ENCODE measurements around the gene MRPS27. TPM values are rescaled to one million over a fixed set of nuclear protein-coding genes. Genes with fewer than 3 reads are reported as not detected.

MRPS27 gene
- total RNA-seq, 4 donors from 2014 or later: 33.2 to 74.9 (median 62.3) TPM

DNA sequence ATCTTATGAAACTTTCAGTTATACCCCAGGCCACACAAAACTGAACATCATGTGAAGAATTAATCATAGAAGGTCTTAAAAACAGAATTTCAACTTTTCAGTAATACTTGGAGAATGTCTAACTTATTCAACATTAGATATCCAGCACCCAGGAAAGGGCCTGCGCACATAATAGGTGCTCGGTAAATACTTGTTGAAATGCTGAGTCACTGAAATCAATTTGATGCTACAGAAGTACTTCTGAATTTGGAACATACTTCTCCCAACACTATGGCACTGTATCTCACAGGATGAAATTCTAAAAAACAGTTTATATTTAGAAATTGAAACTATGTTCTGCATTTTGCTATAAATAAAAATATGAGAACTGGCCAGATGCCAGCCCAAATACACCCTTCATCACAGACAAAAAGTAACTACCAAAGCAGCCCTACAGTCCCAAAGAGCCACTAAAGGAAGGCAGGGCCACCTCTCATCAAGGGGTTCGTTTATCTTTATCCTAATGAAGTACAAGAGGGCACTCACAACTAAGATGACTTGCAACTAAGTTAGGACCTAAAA, 26.5 kb downstream of the MRPS27 start:
- Histone ChIP-seq H3K4me3 (no peak overlapping the region), H3K9me3 (no peaks in the 10 kb centered on the region), H3K4me1 (peaks cover 10 to 13% of the 10 kb centered on the region in 2 donors), H3K36me3 (no peaks in the 10 kb centered on the region), H3K27me3 (no peaks in the 10 kb centered on the region), H3K27ac (no peak overlapping the region)
- DNase-seq: no peak
- intact Hi-C loops (cut with DNase I; ENCODE audit: low total_unique reads): no loop called here
- no peak for TF ChIP-seq POLR2A (IDR thresholded peaks at IDR 0.05)
- TF ChIP-seq, protein P1, sequence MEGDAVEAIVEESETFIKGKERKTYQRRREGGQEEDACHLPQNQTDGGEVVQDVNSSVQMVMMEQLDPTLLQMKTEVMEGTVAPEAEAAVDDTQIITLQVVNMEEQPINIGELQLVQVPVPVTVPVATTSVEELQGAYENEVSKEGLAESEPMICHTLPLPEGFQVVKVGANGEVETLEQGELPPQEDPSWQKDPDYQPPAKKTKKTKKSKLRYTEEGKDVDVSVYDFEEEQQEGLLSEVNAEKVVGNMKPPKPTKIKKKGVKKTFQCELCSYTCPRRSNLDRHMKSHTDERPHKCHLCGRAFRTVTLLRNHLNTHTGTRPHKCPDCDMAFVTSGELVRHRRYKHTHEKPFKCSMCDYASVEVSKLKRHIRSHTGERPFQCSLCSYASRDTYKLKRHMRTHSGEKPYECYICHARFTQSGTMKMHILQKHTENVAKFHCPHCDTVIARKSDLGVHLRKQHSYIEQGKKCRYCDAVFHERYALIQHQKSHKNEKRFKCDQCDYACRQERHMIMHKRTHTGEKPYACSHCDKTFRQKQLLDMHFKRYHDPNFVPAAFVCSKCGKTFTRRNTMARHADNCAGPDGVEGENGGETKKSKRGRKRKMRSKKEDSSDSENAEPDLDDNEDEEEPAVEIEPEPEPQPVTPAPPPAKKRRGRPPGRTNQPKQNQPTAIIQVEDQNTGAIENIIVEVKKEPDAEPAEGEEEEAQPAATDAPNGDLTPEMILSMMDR (IDR thresholded peaks at IDR 0.05 in 4 of 5, conservative IDR thresholded peaks at IDR 0.05 in 1 of 5): no peak
- in situ Hi-C loops (cut with MboI; ENCODE audit: low sequenced_read_pairs in 4 of 4): no loop called here
- no peak for ATAC-seq

DNA sequence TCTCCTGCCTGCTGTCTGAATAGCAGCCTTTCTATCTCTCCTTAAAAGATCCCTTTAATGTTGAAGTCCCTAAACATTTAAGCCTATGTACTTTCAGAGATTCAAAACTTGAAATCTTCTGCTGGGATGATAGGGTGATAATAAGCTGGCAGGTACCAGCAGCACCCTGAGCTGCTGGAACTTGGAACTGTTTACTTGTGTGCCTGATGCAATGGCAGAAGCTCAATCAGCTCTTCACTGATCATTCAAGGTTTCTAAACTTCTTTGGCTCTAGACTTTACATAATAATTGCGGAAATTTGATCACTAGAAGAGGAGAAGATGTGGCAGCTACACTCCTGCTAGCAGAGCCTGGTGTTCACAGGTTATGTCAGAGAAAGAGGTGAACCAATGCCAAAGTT, 27.6 kb downstream of the MRPS27 start:
- in situ Hi-C loops (cut with MboI; ENCODE audit: low sequenced_read_pairs in 4 of 4) (no loop called here), intact Hi-C loops (cut with DNase I; ENCODE audit: low total_unique reads) (no loop called here)
- no peak for DNase-seq
- H3K36me3 ChIP-seq: no peaks in the 10 kb centered on the region
- H3K27me3 ChIP-seq: no peaks in the 10 kb centered on the region
- no peak overlapping the region for H3K4me3 ChIP-seq
- TF ChIP-seq, protein P1 (IDR thresholded peaks at IDR 0.05 in 4 of 5, conservative IDR thresholded peaks at IDR 0.05 in 1 of 5): no peak
- TF ChIP-seq POLR2A (IDR thresholded peaks at IDR 0.05): no peak
- H3K4me1 ChIP-seq: peaks cover 12 to 13% of the 10 kb centered on the region in 2 donors
- H3K9me3 ChIP-seq: no peaks in the 10 kb centered on the region
- no peak for ATAC-seq
- H3K27ac ChIP-seq: no peak overlapping the region

DNA sequence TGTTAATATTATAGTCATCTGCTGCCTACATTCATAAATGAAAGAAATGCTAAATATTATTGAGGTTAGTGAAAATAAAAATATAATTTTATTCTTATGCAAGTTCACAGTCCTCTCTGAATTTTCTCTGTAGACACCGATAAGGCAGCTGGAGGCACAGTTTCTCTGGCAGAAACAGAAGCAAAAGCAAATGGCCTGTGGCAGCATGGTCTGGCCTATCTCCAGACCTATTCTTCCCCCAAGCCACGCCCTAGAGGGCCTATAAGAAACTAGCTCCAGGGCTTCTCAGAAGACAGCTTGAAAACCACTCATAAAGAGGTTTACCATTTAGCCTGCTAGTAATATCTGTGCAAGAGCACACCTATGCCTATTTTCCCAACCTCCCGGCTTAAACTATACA, 28.4 kb downstream of the MRPS27 start:
- Histone ChIP-seq H3K36me3 (no peaks in the 10 kb centered on the region), H3K9me3 (no peaks in the 10 kb centered on the region), H3K4me3 (no peak overlapping the region), H3K27ac (no peak overlapping the region), H3K27me3 (no peaks in the 10 kb centered on the region), H3K4me1 (peaks cover 12 to 13% of the 10 kb centered on the region in 2 donors)
- ATAC-seq (no peak), DNase-seq (no peak)
- in situ Hi-C loops (cut with MboI; ENCODE audit: low sequenced_read_pairs in 4 of 4) (no loop called here), intact Hi-C loops (cut with DNase I; ENCODE audit: low total_unique reads) (no loop called here)
- TF ChIP-seq, protein P1 (IDR thresholded peaks at IDR 0.05 in 4 of 5, conservative IDR thresholded peaks at IDR 0.05 in 1 of 5): no peak
- no peak for TF ChIP-seq POLR2A (IDR thresholded peaks at IDR 0.05)

DNA sequence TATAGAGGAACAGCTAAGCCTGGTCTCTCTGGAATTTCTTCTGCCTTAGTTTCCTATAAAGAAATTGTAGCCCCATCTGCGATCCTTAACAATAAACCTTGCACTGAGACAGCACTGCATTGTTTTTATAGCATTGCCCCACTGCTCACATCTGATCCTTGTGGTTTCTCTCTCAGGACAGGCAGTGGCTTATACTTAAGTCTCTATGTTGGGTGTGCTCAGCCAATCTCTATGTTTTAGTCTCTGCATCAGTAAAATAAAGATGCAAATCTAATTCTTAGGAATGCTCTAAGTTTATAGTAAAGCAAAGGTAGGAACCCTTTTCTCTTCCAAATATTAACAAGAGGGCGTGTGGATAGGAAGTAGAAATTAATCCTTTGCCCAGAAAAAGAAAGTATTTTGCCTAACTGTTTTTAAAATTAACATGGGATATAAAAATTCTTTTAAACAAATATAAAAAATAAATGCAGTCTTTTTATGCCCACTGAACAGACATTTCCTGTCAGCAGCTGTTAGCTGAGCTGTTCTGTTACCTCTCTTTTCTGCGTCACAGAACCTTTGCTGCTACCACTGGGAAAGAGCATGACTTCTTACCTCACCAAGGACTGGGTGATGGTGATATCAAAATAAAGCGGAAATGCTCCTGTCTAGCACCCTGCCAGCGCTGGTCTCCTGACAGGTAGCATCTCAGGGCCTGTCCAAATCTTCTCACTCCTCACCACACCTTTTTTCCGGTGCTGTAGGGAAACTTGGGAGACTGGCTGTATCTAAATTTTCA, 29.5 kb downstream of the MRPS27 start:
- no peak for DNase-seq
- H3K4me1 ChIP-seq: peaks cover 12 to 13% of the 10 kb centered on the region in 2 donors
- intact Hi-C loops (cut with DNase I; ENCODE audit: low total_unique reads) (no loop called here), in situ Hi-C loops (cut with MboI; ENCODE audit: low sequenced_read_pairs in 4 of 4) (no loop called here)
- H3K27ac ChIP-seq: no peak overlapping the region
- no peaks in the 10 kb centered on the region for H3K36me3 ChIP-seq
- H3K27me3 ChIP-seq: no peaks in the 10 kb centered on the region
- ATAC-seq: no peak
- TF ChIP-seq, protein P1 (IDR thresholded peaks at IDR 0.05 in 4 of 5, conservative IDR thresholded peaks at IDR 0.05 in 1 of 5): no peak
- TF ChIP-seq POLR2A (IDR thresholded peaks at IDR 0.05): no peak
- no peaks in the 10 kb centered on the region for H3K9me3 ChIP-seq
- H3K4me3 ChIP-seq: no peak overlapping the region
